SK-N-SH treated with all-trans-retinoic acid at 6 μM for 48 hours (cell line): ENCODE measurements around the gene TNS1.

Experiments
- ARNTL ChIP-seq: fragments of 450-650 bp; formaldehyde crosslinking; IDR thresholded peaks from 2 replicates; pipeline ENCODE4 v1.5.0; 2020; ENCODE audit warnings: low read depth, mild to moderate bottlenecking, moderate library complexity, borderline replicate concordance
- GLIS3 ChIP-seq: fragments of 250-450 bp; sonication (Bioruptor Pico); IDR thresholded peaks from 2 replicates; pipeline ENCODE4 v1.5.0; 2020; ENCODE audit warnings: mild to moderate bottlenecking, moderate library complexity
- PPARA ChIP-seq: fragments of 250-450 bp; sonication (Bioruptor Pico); IDR thresholded peaks from 2 replicates; pipeline ENCODE4 v1.5.0; 2020; ENCODE audit warnings: mild to moderate bottlenecking, borderline replicate concordance
- TCF4 ChIP-seq: fragments of 250-450 bp; sonication (Bioruptor Pico); IDR thresholded peaks from 2 replicates; pipeline ENCODE4 v1.8.0; 2021; ENCODE audit warnings: mild to moderate bottlenecking, moderate library complexity, borderline replicate concordance
- TF ChIP-seq, protein P1 (sequence below): fragments of 250-450 bp; sonication (Bioruptor Pico); IDR thresholded peaks from 2 replicates; pipeline ENCODE4 v1.5.0; 2020; ENCODE audit warnings: mild to moderate bottlenecking, moderate library complexity

DNA sequence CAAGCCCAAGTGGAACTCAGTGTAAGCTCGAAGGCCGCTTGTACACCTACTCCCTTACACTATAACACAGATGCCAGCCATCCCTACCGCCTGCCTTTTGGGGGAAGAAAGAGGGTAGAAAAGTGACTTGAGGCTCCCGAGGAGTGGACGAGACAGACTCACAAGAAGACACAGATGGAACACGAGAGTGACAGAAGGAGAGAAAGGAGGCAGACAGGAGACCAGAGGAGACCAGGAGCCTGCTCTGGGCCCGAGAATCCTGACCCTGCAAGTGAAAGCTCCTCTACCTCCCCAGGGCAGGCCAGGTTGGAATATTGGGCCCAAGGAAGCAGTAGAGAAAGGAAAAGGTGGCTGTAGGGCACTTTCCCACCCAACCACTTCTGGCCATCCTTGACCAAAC lies 23.4 kb upstream of the TNS1 start:
- no peak for TF ChIP-seq TCF4 (CRISPR knock-in tag)
- no peak for TF ChIP-seq ARNTL (CRISPR knock-in tag)
- no peak for TF ChIP-seq PPARA (CRISPR knock-in tag)
- TF ChIP-seq, protein P1, sequence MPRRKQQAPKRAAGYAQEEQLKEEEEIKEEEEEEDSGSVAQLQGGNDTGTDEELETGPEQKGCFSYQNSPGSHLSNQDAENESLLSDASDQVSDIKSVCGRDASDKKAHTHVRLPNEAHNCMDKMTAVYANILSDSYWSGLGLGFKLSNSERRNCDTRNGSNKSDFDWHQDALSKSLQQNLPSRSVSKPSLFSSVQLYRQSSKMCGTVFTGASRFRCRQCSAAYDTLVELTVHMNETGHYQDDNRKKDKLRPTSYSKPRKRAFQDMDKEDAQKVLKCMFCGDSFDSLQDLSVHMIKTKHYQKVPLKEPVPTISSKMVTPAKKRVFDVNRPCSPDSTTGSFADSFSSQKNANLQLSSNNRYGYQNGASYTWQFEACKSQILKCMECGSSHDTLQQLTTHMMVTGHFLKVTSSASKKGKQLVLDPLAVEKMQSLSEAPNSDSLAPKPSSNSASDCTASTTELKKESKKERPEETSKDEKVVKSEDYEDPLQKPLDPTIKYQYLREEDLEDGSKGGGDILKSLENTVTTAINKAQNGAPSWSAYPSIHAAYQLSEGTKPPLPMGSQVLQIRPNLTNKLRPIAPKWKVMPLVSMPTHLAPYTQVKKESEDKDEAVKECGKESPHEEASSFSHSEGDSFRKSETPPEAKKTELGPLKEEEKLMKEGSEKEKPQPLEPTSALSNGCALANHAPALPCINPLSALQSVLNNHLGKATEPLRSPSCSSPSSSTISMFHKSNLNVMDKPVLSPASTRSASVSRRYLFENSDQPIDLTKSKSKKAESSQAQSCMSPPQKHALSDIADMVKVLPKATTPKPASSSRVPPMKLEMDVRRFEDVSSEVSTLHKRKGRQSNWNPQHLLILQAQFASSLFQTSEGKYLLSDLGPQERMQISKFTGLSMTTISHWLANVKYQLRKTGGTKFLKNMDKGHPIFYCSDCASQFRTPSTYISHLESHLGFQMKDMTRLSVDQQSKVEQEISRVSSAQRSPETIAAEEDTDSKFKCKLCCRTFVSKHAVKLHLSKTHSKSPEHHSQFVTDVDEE (CRISPR knock-in tag) = no peak
- no peak for TF ChIP-seq GLIS3 (CRISPR knock-in tag)
